ENCODE measurements around the gene VPS37C. TPM values are rescaled to one million over a fixed set of nuclear protein-coding genes. Genes with fewer than 3 reads are reported as not detected.
A peak's percentile ranks its signal among the peaks of the same experiment; 100 is the strongest.

The VPS37C gene
- polyA plus RNA-seq, 2 of the 4 experiments (the other 2 are of a cell fraction), result 8.9 to 11.3 TPM

DNA sequence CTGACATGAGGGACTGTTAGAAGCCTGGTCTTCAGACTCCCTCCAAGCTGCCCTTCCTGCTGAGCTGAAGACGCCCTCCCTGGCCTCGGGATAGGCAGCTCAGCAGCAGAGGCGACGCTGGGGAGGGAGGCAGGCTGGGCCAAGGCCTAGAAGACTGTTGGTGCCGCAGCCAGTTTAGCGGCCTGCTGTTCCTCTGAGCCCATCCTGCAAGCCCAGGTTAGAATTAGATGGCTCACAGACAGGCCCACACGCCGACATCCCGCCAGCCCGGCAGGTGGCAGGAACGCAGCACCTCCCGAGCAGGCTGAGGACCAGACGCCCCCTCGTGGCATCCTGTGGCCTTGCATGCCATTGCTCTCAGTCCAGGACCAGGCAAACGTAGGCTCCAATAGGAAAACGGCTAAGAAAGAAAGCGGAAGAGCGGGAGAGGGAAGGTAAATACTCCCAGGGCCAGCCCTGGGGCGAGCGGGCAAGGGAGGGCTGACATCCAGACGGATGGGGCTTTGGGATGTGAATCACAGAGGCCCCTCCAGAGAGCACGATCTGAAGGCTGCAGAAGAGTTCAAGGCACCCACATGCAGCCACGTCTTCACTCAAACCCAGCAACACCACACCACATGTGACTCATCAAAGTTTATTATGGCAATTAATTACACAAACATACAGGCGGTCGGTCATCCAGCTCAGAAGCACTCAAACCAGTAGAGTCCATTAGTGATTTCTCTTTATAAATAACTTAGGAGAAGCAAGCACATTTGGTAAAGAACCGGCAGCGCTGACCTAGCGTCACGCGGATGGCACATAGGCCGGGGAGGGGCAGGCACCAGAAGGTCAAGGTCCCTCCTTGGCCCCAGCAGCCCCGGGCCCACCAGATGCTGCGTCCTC is 31.3 kb downstream of the VPS37C start:
- Histone ChIP-seq H3K4me2 (peak overlapping the region; percentile 53), H3K4me1 (0 out of 3 replicates have a peak, but pooled peaks cover 4% of the 10 kb centered on the region), H3K9me3 (no peaks in the 10 kb centered on the region), H3K27ac (peak overlapping the region; percentile 13 to 75; a peak in 3 of 6 replicates), H3K4me3 (no peak overlapping the region)
- ATAC-seq (peak; percentile 82 to 98), DNase-seq (ENCODE audit: low read depth in 1 of 2, low spot score in 1 of 2) (peak; percentile 91 to 99), FAIRE-seq (no peak)
- TF ChIP-seq ZC3H11A (IDR thresholded peaks at IDR 0.05) (no peak), CHD2 (IDR thresholded peaks at IDR 0.05; ENCODE audit: low read length, partially characterized antibody) (no peak), EP300 (IDR thresholded peaks at IDR 0.05) (no peak), CHD4 (IDR thresholded peaks at IDR 0.05; ENCODE audit: borderline replicate concordance) (no peak), ZNF302 (CRISPR knock-in tag; IDR thresholded peaks at IDR 0.05) (no peak), FOSB (CRISPR knock-in tag; IDR thresholded peaks at IDR 0.05) (no peak), ESRRA (IDR thresholded peaks at IDR 0.05; ENCODE audit: borderline replicate concordance, low read length) (no peak), FOXS1 (CRISPR knock-in tag; IDR thresholded peaks at IDR 0.05) (no peak), RAD21 (conservative IDR thresholded peaks at IDR 0.05 in 1 of 2, IDR thresholded peaks at IDR 0.05 in 1 of 2) (peak; percentile 90 to 91), MAX (IDR thresholded peaks at IDR 0.05) (peak; percentile 81), HDAC2 (IDR thresholded peaks at IDR 0.05) (no peak), KDM1A (IDR thresholded peaks at IDR 0.05; ENCODE audit: low read depth) (no peak), ATOH8 (CRISPR knock-in tag; IDR thresholded peaks at IDR 0.05; ENCODE audit: low read depth) (no peak), BHLHE40 (IDR thresholded peaks at IDR 0.05; ENCODE audit: low read depth, low read length) (no peak), EHMT2 (IDR thresholded peaks at IDR 0.05; ENCODE audit: low read depth) (no peak), MAZ (IDR thresholded peaks at IDR 0.05; ENCODE audit: borderline replicate concordance, low read depth, low read length) (no peak), FOSL2 (IDR thresholded peaks at IDR 0.05) (no peak), FOSL2 (CRISPR knock-in tag; IDR thresholded peaks at IDR 0.05) (peak; percentile 55; the same call in 1 of the 2 replicates), ZSCAN20 (CRISPR knock-in tag; IDR thresholded peaks at IDR 0.05) (no peak), SMC3 (IDR thresholded peaks at IDR 0.05) (peak; percentile 96), HEYL (CRISPR knock-in tag; IDR thresholded peaks at IDR 0.05) (no peak), MYC (IDR thresholded peaks at IDR 0.05; ENCODE audit: borderline replicate concordance, low read length) (no peak), MAFK (IDR thresholded peaks at IDR 0.05; ENCODE audit: partially characterized antibody) (no peak)
- TF ChIP-seq, protein P1, sequence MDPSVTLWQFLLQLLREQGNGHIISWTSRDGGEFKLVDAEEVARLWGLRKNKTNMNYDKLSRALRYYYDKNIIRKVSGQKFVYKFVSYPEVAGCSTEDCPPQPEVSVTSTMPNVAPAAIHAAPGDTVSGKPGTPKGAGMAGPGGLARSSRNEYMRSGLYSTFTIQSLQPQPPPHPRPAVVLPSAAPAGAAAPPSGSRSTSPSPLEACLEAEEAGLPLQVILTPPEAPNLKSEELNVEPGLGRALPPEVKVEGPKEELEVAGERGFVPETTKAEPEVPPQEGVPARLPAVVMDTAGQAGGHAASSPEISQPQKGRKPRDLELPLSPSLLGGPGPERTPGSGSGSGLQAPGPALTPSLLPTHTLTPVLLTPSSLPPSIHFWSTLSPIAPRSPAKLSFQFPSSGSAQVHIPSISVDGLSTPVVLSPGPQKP (IDR thresholded peaks at IDR 0.05; ENCODE audit: low read depth, low read length), result no peak
- TF ChIP-seq, protein P2, sequence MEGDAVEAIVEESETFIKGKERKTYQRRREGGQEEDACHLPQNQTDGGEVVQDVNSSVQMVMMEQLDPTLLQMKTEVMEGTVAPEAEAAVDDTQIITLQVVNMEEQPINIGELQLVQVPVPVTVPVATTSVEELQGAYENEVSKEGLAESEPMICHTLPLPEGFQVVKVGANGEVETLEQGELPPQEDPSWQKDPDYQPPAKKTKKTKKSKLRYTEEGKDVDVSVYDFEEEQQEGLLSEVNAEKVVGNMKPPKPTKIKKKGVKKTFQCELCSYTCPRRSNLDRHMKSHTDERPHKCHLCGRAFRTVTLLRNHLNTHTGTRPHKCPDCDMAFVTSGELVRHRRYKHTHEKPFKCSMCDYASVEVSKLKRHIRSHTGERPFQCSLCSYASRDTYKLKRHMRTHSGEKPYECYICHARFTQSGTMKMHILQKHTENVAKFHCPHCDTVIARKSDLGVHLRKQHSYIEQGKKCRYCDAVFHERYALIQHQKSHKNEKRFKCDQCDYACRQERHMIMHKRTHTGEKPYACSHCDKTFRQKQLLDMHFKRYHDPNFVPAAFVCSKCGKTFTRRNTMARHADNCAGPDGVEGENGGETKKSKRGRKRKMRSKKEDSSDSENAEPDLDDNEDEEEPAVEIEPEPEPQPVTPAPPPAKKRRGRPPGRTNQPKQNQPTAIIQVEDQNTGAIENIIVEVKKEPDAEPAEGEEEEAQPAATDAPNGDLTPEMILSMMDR (IDR thresholded peaks at IDR 0.05), result peak; percentile 99
- WGBS (ENCODE audit: missing lambda C conversion rate), result 34% methylated on average over 24 of the region's 33 CpGs
- ChIA-PET POLR2A (no interaction called here), CTCF (interaction anchor here (0.6 to 4.8 kb wide), 48 partner anchors 9 to 358 kb away, joined by 3 to 44 read pairs (median 4); partner anchors contain the start of gene TMEM109)
